ENCODE data around the gene SPNS2.

GRCh38 chr17:4544135-4544950 lies 45.7 kb downstream of the SPNS2 start:
- TF ChIP-seq CTCF (conservative IDR thresholded peaks at IDR 0.05; ENCODE audit: low read depth in 2 of 2): no peak
- TF ChIP-seq REST (IDR thresholded peaks at IDR 0.05; ENCODE audit: unreplicated experiment): no peak
- TF ChIP-seq EZH2 (IDR thresholded peaks at IDR 0.05; ENCODE audit: low read depth, unreplicated experiment): no peak
- TF ChIP-seq EZH2phosphoT487 (IDR thresholded peaks at IDR 0.05; ENCODE audit: unreplicated experiment): no peak
- TF ChIP-seq NANOG (IDR thresholded peaks at IDR 0.05; ENCODE audit: borderline replicate concordance): no peak
- TF ChIP-seq POLR2AphosphoS5 (IDR thresholded peaks at IDR 0.05; ENCODE audit: low read depth): no peak
- TF ChIP-seq ZNF114 (CRISPR knock-in tag; IDR thresholded peaks at IDR 0.05): no peak
- TF ChIP-seq JUNB (IDR thresholded peaks at IDR 0.05; ENCODE audit: unreplicated experiment): no peak
- no peak for TF ChIP-seq STAT1 (IDR thresholded peaks at IDR 0.05; ENCODE audit: unreplicated experiment)
- no peak for TF ChIP-seq ETS1 (IDR thresholded peaks at IDR 0.05)
- no peak for TF ChIP-seq CREB1 (CRISPR knock-in tag; IDR thresholded peaks at IDR 0.05; ENCODE audit: low read depth)

Measured in GM23338 (cell line).